Activated T-helper 2 cell treated with anti-CD3 and anti-CD28 coated beads, Interferon-gamma antibody, Interleukin-2, Interleukin-4, amounts not matched to agents 10 μg/mL and 5 μg/mL and 100 μg/mL, durations not matched to agents 14 hours and 24 hours and 36 hours (primary cell): ENCODE data around the gene RNPEPL1. TPM values are rescaled to one million over a fixed set of nuclear protein-coding genes. Genes with fewer than 3 reads are reported as not detected.

Source experiments
- DNase-seq: peaks from one replicate; pipeline ENCODE4 v3.0.0; 2021; ENCODE audit warnings: low spot score
- H3K27ac Mint-ChIP-seq: one replicate; pipeline ENCODE4 v1.8.0; 2021; ENCODE audit warnings: mixed read lengths
- H3K27me3 Mint-ChIP-seq: one replicate; pipeline ENCODE4 v1.8.0; 2021; ENCODE audit warnings: low read depth, mixed read lengths
- H3K36me3 Mint-ChIP-seq: one replicate; pipeline ENCODE4 v1.8.0; 2021; ENCODE audit warnings: low read depth, mixed read lengths
- H3K4me1 Mint-ChIP-seq: one replicate; pipeline ENCODE4 v1.8.0; 2021; ENCODE audit warnings: low read depth, mixed read lengths
- H3K4me3 Mint-ChIP-seq: one replicate; pipeline ENCODE4 v1.8.0; 2021; ENCODE audit warnings: low read depth, mild to moderate bottlenecking, moderate library complexity, mixed read lengths
- H3K9me3 Mint-ChIP-seq: one replicate; pipeline ENCODE4 v1.8.0; 2021; ENCODE audit warnings: mixed read lengths
- intact Hi-C: fragments of 100-400 bp; cut with micrococcal nuclease; formaldehyde crosslinking; loops from one replicate; pipeline ENCODE4 v1.15.1; 2023
- total RNA-seq: library from RNA; stranded (reverse); gene quantifications from 2 replicates; pipeline ENCODE4 v1.2.3, GENCODE V29; 2022

RNPEPL1 gene
- total RNA-seq, 1 donor from 2014 or later = 71.3 TPM

DNA sequence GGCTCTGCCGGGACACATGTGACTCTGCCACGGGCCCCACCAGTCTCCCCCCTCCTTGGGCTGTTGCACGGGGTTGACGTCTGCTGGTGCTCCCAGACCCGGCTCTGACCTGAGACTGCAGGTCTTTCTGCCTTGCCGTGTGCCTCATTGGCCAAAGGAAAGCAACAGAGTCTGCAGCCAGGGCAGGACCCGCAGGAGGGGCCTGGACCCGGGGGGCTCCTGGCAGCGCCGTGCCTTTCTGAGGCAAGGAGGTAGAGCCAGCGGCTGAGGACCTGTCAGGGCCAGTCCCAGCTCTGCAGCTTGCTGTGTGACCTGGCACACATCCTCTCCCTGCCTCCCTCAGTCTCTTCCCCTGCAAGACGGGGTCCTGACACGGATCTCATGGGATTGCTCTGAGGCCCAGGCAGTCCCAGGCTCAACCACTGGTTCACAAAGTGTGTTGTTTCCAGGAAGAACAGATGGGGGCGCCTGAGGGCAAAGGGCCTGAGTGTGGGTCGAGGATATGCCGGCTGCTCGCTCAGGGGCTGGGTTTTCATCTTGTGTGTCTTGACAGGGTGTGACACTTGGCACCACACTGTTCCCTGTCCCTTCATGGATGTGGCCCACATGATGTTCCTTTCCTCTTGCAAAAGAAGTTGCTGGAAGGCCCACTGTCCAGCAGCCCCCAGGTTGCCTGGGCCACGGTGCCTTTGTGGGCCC is 27.2 kb downstream of the RNPEPL1 start:
- H3K4me3 Mint-ChIP-seq = no peak overlapping the region
- H3K9me3 Mint-ChIP-seq = no peaks in the 10 kb centered on the region
- H3K36me3 Mint-ChIP-seq = peaks cover 21% of the 10 kb centered on the region
- no peak overlapping the region for H3K27ac Mint-ChIP-seq
- H3K4me1 Mint-ChIP-seq = no peaks in the 10 kb centered on the region
- intact Hi-C loops = no loop called here
- no peaks in the 10 kb centered on the region for H3K27me3 Mint-ChIP-seq
- DNase-seq = peak; percentile 43

DNA sequence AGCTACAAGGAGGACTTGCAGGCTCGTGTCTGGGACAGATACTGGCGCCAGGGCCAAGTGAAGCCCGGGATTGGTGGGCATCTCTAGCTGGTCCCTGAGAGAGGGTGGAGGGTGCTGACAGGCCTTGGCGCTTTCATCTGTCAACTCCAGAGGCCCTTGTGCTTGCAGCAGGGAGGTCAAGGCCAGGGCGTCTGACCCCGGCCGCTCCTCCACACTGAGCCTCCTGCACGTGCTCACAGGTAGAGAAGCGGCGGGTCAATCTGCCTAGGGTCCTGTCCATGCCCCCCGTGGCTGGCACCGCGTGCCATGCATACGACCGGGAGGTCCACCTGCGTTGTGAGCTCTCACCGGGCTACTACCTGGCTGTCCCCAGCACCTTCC is 27.8 kb downstream of the RNPEPL1 start:
- intact Hi-C loops = no loop called here
- no peak overlapping the region for H3K27ac Mint-ChIP-seq
- H3K36me3 Mint-ChIP-seq = peaks cover 18% of the 10 kb centered on the region

DNA sequence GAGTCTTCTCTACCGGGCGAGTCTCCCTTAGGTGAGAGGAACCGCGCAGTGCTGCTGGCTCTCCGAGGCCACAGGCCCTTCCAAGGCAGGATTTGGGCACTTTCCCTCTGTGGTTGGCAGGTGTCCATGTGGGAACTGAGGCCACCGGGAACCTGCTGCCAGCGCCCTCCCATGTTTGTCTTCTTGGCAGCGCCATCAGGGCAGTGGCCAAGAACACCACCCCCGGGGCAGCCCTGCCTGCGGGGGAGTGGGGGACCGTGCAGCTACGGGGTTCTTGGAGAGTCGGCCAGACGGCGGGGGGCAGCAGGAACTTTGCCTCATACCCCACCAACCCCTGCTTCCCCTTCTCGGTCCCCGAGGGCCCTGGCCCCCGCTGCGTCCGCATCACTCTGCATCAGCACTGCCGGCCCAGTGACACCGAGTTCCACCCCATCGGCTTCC is 28.2 kb downstream of the RNPEPL1 start:
- DNase-seq = no peak
- H3K36me3 Mint-ChIP-seq = peaks cover 14% of the 10 kb centered on the region
- no peak overlapping the region for H3K27ac Mint-ChIP-seq
- H3K27me3 Mint-ChIP-seq = no peaks in the 10 kb centered on the region
- intact Hi-C loops = no loop called here
- no peaks in the 10 kb centered on the region for H3K4me1 Mint-ChIP-seq
- no peak overlapping the region for H3K4me3 Mint-ChIP-seq
- no peaks in the 10 kb centered on the region for H3K9me3 Mint-ChIP-seq

More for the DNA sequence above, 27.8 kb downstream of the RNPEPL1 start:
- no peak for DNase-seq
- no peak overlapping the region for H3K4me3 Mint-ChIP-seq
- H3K4me1 Mint-ChIP-seq = no peaks in the 10 kb centered on the region
- no peaks in the 10 kb centered on the region for H3K9me3 Mint-ChIP-seq
- H3K27me3 Mint-ChIP-seq = no peaks in the 10 kb centered on the region

GRCh38 chr2:240597054-240597418 is 28.8 kb downstream of the RNPEPL1 start:
- no peak for DNase-seq
- Mint-ChIP-seq H3K4me3 (no peak overlapping the region), H3K27ac (no peak overlapping the region), H3K27me3 (no peaks in the 10 kb centered on the region), H3K36me3 (peaks cover 12% of the 10 kb centered on the region), H3K9me3 (no peaks in the 10 kb centered on the region), H3K4me1 (no peaks in the 10 kb centered on the region)
- intact Hi-C loops = no loop called here

- H3K9me3 Mint-ChIP-seq = no peaks in the 10 kb centered on the region
- intact Hi-C loops = no loop called here
- no peaks in the 10 kb centered on the region for H3K27me3 Mint-ChIP-seq
- H3K27ac Mint-ChIP-seq = no peak overlapping the region
- no peaks in the 10 kb centered on the region for H3K4me1 Mint-ChIP-seq
- H3K36me3 Mint-ChIP-seq = peaks cover 7% of the 10 kb centered on the region
- H3K4me3 Mint-ChIP-seq = no peak overlapping the region
- no peak for DNase-seq
These were observed 29.3 kb downstream of the RNPEPL1 start for GRCh38 chr2:240597419-240598181.

GRCh38 chr2:240598311-240598911 is 30.1 kb downstream of the RNPEPL1 start:
- DNase-seq = no peak
- Mint-ChIP-seq H3K4me3 (no peak overlapping the region), H3K27me3 (no peaks in the 10 kb centered on the region), H3K4me1 (no peaks in the 10 kb centered on the region), H3K27ac (no peak overlapping the region), H3K36me3 (peaks cover 5% of the 10 kb centered on the region), H3K9me3 (no peaks in the 10 kb centered on the region)
- intact Hi-C loops = no loop called here

DNA sequence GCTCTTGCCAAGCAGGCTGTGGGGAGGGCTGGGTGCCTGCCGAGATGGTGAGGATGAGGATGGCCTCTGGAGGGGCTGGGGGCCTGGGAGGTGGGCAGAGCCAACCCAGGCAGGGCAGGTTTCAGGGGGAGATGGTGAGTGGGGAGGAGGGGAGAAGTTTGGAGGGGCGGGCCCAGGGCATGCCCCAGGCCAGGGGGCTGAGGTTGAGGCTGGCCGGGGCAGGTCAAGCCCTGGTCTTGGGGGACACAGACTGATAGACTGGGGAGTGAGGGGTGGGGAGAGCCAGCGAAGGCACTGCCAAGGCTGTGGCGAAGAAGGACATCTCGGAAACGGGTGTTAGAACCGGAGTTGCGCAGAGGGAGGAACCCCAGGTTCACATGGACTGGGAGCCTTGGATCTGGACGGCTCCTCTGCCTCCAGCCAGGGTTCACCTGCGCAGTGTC is 30.9 kb downstream of the RNPEPL1 start:
- DNase-seq = no peak
- Mint-ChIP-seq H3K27ac (no peak overlapping the region), H3K36me3 (peaks cover 5% of the 10 kb centered on the region), H3K4me3 (no peak overlapping the region), H3K4me1 (no peaks in the 10 kb centered on the region), H3K27me3 (no peaks in the 10 kb centered on the region), H3K9me3 (no peaks in the 10 kb centered on the region)
- intact Hi-C loops = no loop called here

- Mint-ChIP-seq H3K4me1 (no peaks in the 10 kb centered on the region), H3K27me3 (no peaks in the 10 kb centered on the region), H3K27ac (no peak overlapping the region), H3K36me3 (peaks cover 5% of the 10 kb centered on the region), H3K9me3 (no peaks in the 10 kb centered on the region), H3K4me3 (no peak overlapping the region)
- intact Hi-C loops = no loop called here
- no peak for DNase-seq
These were observed 32.2 kb downstream of the RNPEPL1 start for GRCh38 chr2:240600451-240600961.

- intact Hi-C loops = no loop called here
- Mint-ChIP-seq H3K4me1 (no peaks in the 10 kb centered on the region), H3K27ac (no peak overlapping the region), H3K4me3 (no peak overlapping the region), H3K36me3 (no peaks in the 10 kb centered on the region), H3K27me3 (no peaks in the 10 kb centered on the region), H3K9me3 (no peaks in the 10 kb centered on the region)
- no peak for DNase-seq
These were observed 33.0 kb downstream of the RNPEPL1 start for GRCh38 chr2:240601061-240601830.

DNA sequence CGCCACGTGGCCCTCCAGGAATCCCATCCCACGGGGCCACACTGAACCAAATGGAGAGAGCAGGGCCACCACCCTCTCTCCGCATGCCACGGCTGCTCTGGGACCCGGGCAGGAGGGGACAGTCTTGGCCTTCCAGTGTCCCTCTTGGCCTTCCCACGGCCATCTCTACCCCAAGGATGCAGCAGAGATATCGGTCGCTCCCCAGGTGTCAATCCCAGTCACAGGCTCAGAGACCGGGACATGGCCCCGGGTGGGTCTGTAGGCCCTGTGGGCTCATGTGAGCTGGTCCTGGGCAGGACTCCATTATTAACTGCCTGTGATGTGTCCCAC is 33.5 kb downstream of the RNPEPL1 start:
- DNase-seq = no peak
- H3K27me3 Mint-ChIP-seq = no peaks in the 10 kb centered on the region
- H3K9me3 Mint-ChIP-seq = no peaks in the 10 kb centered on the region
- H3K27ac Mint-ChIP-seq = no peak overlapping the region
- H3K4me3 Mint-ChIP-seq = no peak overlapping the region
- intact Hi-C loops = no loop called here
- H3K4me1 Mint-ChIP-seq = no peaks in the 10 kb centered on the region
- no peaks in the 10 kb centered on the region for H3K36me3 Mint-ChIP-seq

DNA sequence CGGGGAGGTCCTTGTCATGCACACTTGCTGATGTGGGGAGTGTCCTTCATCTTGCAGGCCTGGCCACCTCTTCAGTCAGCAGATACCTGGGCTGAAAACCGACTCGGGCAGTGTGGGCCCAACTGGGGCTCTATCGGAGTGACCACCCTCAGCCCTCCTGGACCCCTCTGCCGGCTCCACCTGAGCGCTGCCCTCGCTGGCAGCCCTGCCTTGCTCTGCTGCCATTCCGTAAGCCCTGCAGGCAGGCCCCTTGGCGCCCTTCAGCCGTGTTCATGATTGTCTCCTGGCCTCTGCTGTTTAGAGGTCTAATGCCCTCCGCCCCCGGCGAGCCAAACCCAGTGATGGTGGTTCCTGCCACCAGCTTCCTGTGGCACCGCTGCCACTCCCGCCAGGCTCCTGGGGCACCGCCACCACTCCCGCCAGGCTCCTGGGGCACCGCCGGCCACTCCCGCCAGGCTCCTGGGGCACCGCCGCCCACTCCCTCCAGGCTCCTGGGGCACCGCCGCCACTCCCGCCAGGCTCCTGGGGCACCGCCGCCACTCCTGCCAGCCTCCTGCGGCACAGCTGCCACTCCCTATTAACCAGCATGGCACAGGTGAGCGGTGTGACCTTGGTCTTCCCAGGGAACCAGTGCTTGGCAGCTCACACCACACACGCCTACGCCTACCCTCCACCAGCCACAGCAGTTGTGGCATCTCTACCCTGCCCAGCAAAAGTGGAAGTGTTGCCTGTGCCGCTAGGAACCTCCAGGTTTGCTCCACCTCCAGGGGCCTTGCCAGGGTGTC is 34.2 kb downstream of the RNPEPL1 start:
- no peak for DNase-seq
- no peaks in the 10 kb centered on the region for H3K27me3 Mint-ChIP-seq
- no peaks in the 10 kb centered on the region for H3K36me3 Mint-ChIP-seq
- no peak overlapping the region for H3K4me3 Mint-ChIP-seq
- no peak overlapping the region for H3K27ac Mint-ChIP-seq
- no peaks in the 10 kb centered on the region for H3K9me3 Mint-ChIP-seq
- intact Hi-C loops = no loop called here
- H3K4me1 Mint-ChIP-seq = no peaks in the 10 kb centered on the region
